HEK293T (cell line): Measurements from ENCODE around the gene TUT1.

ENCODE experiments used
- ARNT ChIP-seq: fragments of 450-650 bp; IDR thresholded peaks from 2 replicates; pipeline ENCODE4 v1.6.1; 2017; ENCODE audit warnings: mild to moderate bottlenecking
- ELF4 ChIP-seq: fragments of 450-650 bp; IDR thresholded peaks from 2 replicates; pipeline ENCODE4 v1.6.1; 2017; ENCODE audit warnings: antibody characterized with exemption
- FOXA1 ChIP-seq: fragments of 450-650 bp; IDR thresholded peaks from 2 replicates; pipeline ENCODE4 v1.6.1; 2016; ENCODE audit warnings: mild to moderate bottlenecking
- HDGF ChIP-seq: fragments of 450-650 bp; IDR thresholded peaks from 2 replicates; pipeline ENCODE4 v1.6.1; 2017; ENCODE audit warnings: antibody characterized with exemption, borderline replicate concordance
- SP1 ChIP-seq: fragments of 450-650 bp; IDR thresholded peaks from 2 replicates; pipeline ENCODE4 v1.6.1; 2017

DNA sequence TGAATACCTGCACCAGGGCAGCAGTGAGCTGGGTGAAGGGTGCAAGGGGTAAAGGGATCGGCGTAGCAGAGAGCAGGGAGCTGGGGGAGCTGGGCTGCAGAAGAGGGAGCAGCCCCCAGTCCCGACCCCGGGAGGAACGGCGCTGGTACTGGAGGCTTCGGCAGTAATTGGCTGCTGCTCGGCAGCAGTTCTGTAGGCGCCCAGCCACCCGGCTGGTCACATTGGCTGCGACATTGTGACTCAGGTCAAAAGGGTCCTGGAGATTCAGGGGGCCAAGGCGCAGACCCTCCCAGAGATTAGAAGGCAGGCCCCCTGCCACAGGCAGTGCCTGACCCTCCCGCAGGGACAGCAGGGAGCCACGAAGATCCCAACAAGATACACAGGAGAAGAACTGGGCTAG lies 15.5 kb downstream of the TUT1 start:
- no peak for TF ChIP-seq HDGF
- no peak for TF ChIP-seq ELF4
- no peak for TF ChIP-seq FOXA1
- no peak for TF ChIP-seq ARNT
- no peak for TF ChIP-seq SP1
